Measurements from ENCODE around the gene MYRFL.
A peak's percentile ranks its signal among the peaks of the same experiment; 100 is the strongest.

The MYRFL gene

GRCh38 chr12:69816082-69816481, 8.9 kb upstream of the MYRFL start:
- H3K4me3 ChIP-seq (replicated peaks in 1 of 2; ENCODE audit: low read depth in 2 of 2, low read length in 2 of 2) = no peak overlapping the region
- DNase-seq (ENCODE audit: low read depth in 2 of 2) = no peak
- TF ChIP-seq CTCF (IDR thresholded peaks at IDR 0.05; ENCODE audit: low read depth, low read length) = no peak

- no peak overlapping the region for H3K4me3 ChIP-seq (replicated peaks in 1 of 2; ENCODE audit: low read depth in 2 of 2, low read length in 2 of 2)
- TF ChIP-seq CTCF (IDR thresholded peaks at IDR 0.05; ENCODE audit: low read depth, low read length) = no peak
- DNase-seq (ENCODE audit: low read depth in 2 of 2) = peak in 1 of 2 donors; percentile 16
Observed at GRCh38 chr12:69821032-69821455, 4.0 kb upstream of the MYRFL start.

- no peak for TF ChIP-seq CTCF (IDR thresholded peaks at IDR 0.05; ENCODE audit: low read depth, low read length)
- peak; percentile 76 to 85 for DNase-seq (ENCODE audit: low read depth in 2 of 2)
- H3K4me3 ChIP-seq (replicated peaks in 1 of 2; ENCODE audit: low read depth in 2 of 2, low read length in 2 of 2) = no peak overlapping the region
Observed at GRCh38 chr12:69821456-69822159, 3.4 kb upstream of the MYRFL start.

- no peak for TF ChIP-seq CTCF (IDR thresholded peaks at IDR 0.05; ENCODE audit: low read depth, low read length)
- H3K4me3 ChIP-seq (replicated peaks in 1 of 2; ENCODE audit: low read depth in 2 of 2, low read length in 2 of 2) = no peak overlapping the region
- DNase-seq (ENCODE audit: low read depth in 2 of 2) = no peak
Observed at GRCh38 chr12:69822201-69822860, 2.7 kb upstream of the MYRFL start.

GRCh38 chr12:69824028-69824427, 999 bp upstream of the MYRFL start:
- no peak for DNase-seq (ENCODE audit: low read depth in 2 of 2)
- no peak overlapping the region for H3K4me3 ChIP-seq (replicated peaks in 1 of 2; ENCODE audit: low read depth in 2 of 2, low read length in 2 of 2)
- no peak for TF ChIP-seq CTCF (IDR thresholded peaks at IDR 0.05; ENCODE audit: low read depth, low read length)

GRCh38 chr12:69828897-69829296, 3.9 kb downstream of the MYRFL start:
- H3K4me3 ChIP-seq (replicated peaks in 1 of 2; ENCODE audit: low read depth in 2 of 2, low read length in 2 of 2) = no peak overlapping the region
- DNase-seq (ENCODE audit: low read depth in 2 of 2) = no peak
- no peak for TF ChIP-seq CTCF (IDR thresholded peaks at IDR 0.05; ENCODE audit: low read depth, low read length)
